ENCODE measurements around the gene ELMO1. TPM values are rescaled to one million over a fixed set of nuclear protein-coding genes. Genes with fewer than 3 reads are reported as not detected.

The ELMO1 gene
- total RNA-seq, 1 experiment from 2014 or later, result 7.8 TPM

DNA sequence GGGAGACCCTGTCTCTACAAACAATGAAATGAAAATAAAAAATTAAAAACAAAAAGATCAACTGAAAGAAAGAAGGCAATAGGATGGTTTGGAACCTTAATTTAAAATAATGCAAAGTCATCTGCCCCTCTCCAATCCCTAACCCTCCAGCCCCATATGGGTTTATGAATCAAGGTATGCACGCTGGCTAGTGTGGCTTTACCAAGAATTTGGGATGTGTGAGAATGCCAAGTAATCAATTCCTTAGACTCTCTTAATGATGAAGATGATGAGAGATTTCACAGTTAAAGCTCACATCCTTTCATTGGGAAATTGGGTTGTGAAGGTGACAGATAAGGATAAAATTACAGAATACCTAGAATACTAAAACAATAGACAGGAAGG is 577.3 kb downstream of the ELMO1 start:
- Mint-ChIP-seq H3K36me3 (ENCODE audit: insufficient read depth in 1 of 3, low read depth in 3 of 3) (peaks cover 0 to 2% (median 0%) of the 10 kb centered on the region in 3 experiments; a peak in 1 of 7 replicates), H3K27me3 (ENCODE audit: low read depth) (no peaks in the 10 kb centered on the region), H3K4me1 (peaks cover 26 to 29% of the 10 kb centered on the region in 2 experiments), H3K9me3 (no peaks in the 10 kb centered on the region; a peak in 1 of 5 replicates), H3K27ac (no peak overlapping the region), H3K4me3 (no peak overlapping the region)
- Histone ChIP-seq H3K18ac (ENCODE audit: insufficient read length, low read depth, low read length) (no peak overlapping the region), H3K27ac (ENCODE audit: insufficient read length, low read depth, low read length) (no peak overlapping the region), H2BK15ac (ENCODE audit: low read depth, low read length) (no peak overlapping the region), H3K4me2 (ENCODE audit: insufficient read depth, insufficient read length, low read length) (no peak overlapping the region), H2BK5ac (ENCODE audit: insufficient read length, low read length) (no peak overlapping the region), H4K8ac (replicated peaks; ENCODE audit: insufficient read length, low read depth, low read length) (no peak overlapping the region), H2BK20ac (ENCODE audit: low read depth, low read length, poor library complexity, severe bottlenecking) (no peak overlapping the region), H2AK5ac (ENCODE audit: insufficient read length, low read length) (no peak overlapping the region), H2BK120ac (ENCODE audit: low read depth, low read length, poor library complexity, severe bottlenecking) (no peak overlapping the region), H3K56ac (ENCODE audit: insufficient read length, low read depth, low read length) (no peak overlapping the region), H3K14ac (ENCODE audit: insufficient read depth, low read length) (no peak overlapping the region), H4K20me1 (ENCODE audit: control insufficient read depth, insufficient read depth, insufficient read length) (no peaks in the 10 kb centered on the region), H3K9ac (ENCODE audit: extremely low read depth, insufficient read length, low read length) (no peak overlapping the region), H3K9me3 (ENCODE audit: control insufficient read depth, low read depth, low read length) (no peaks in the 10 kb centered on the region), H3K79me2 (ENCODE audit: insufficient read depth, low read length) (no peaks in the 10 kb centered on the region), H3K4ac (ENCODE audit: low read depth, low read length) (no peak overlapping the region), H2BK12ac (ENCODE audit: insufficient read length, low read depth, low read length) (no peak overlapping the region), H3K27me3 (ENCODE audit: insufficient read depth, low read length) (no peaks in the 10 kb centered on the region), H3K23me2 (ENCODE audit: insufficient read length, low read depth, low read length, poor library complexity, severe bottlenecking) (no peaks in the 10 kb centered on the region), H3K4me1 (ENCODE audit: insufficient read depth, low read length) (peaks cover 8% of the 10 kb centered on the region), H2AFZ (ENCODE audit: low read length) (no peak overlapping the region), H4K91ac (ENCODE audit: insufficient read length, low read depth, low read length) (no peak overlapping the region), H3K23ac (ENCODE audit: insufficient read length, low read depth, low read length) (no peak overlapping the region), H3T11ph (ENCODE audit: low read length) (no peak overlapping the region), H4K5ac (ENCODE audit: insufficient read length, low read depth, low read length) (no peak overlapping the region), H3K79me1 (ENCODE audit: insufficient read depth, low read depth, low read length, poor library complexity, severe bottlenecking) (no peaks in the 10 kb centered on the region)
- DNase-seq, result no peak
- TF ChIP-seq CTCF (conservative IDR thresholded peaks at IDR 0.05), result no peak
- no CpG with 5 or more reads among the region's 1 CpG for WGBS (ENCODE audit: extremely low coverage, insufficient read length, low lambda C conversion rate)
